GM21390 (cell line): ENCODE measurements around the gene UBE2E2.
A peak's percentile ranks its signal among the peaks of the same experiment; 100 is the strongest.
"Not testable (repeated sequence)": the region's sequence is repeated elsewhere in the genome, so short reads cannot be mapped to it uniquely, and the experiment has no call there.

ENCODE experiments used
- ATAC-seq: cut with Tn5 transposase; IDR thresholded peaks from one replicate; pipeline ENCODE4 v1.9.1; 2021; ENCODE audit not compliant: unreplicated experiment

UBE2E2 gene

GRCh38 chr3:23202921-23203707, at the start of gene UBE2E2:
Gene UBE2E2 (plus strand): TSS chr3:23203327.
- ATAC-seq: peak; percentile 65

GRCh38 chr3:23153436-23153835, 49.7 kb upstream of the UBE2E2 start:
- no peak for ATAC-seq

GRCh38 chr3:23157331-23157730, 45.8 kb upstream of the UBE2E2 start:
- ATAC-seq: no peak

- ATAC-seq: no peak
These were observed 43.2 kb upstream of the UBE2E2 start for GRCh38 chr3:23159929-23160328.

- ATAC-seq: no peak
These were observed 41.8 kb upstream of the UBE2E2 start for GRCh38 chr3:23161308-23161707.

- peak; percentile 57 for ATAC-seq
These were observed 41.1 kb upstream of the UBE2E2 start for GRCh38 chr3:23161896-23162570.

- peak; percentile 54 for ATAC-seq
These were observed 40.2 kb upstream of the UBE2E2 start for GRCh38 chr3:23162934-23163333.

- no peak for ATAC-seq
These were observed 38.4 kb upstream of the UBE2E2 start for GRCh38 chr3:23164746-23165145.

GRCh38 chr3:23165571-23165970, 37.6 kb upstream of the UBE2E2 start:
- no peak for ATAC-seq

- ATAC-seq: no peak
These were observed 36.9 kb upstream of the UBE2E2 start for GRCh38 chr3:23166276-23166675.

GRCh38 chr3:23166845-23167244, 36.3 kb upstream of the UBE2E2 start:
- ATAC-seq: no peak

- no peak for ATAC-seq
These were observed 33.6 kb upstream of the UBE2E2 start for GRCh38 chr3:23169551-23169950.

GRCh38 chr3:23170291-23170690, 32.8 kb upstream of the UBE2E2 start:
- no peak for ATAC-seq

GRCh38 chr3:23172059-23172458, 31.1 kb upstream of the UBE2E2 start:
- no peak for ATAC-seq

- ATAC-seq: no peak
These were observed 28.6 kb upstream of the UBE2E2 start for GRCh38 chr3:23174426-23175039.

GRCh38 chr3:23175341-23176083, 27.6 kb upstream of the UBE2E2 start:
- ATAC-seq: peak; percentile 51

- not testable (repeated sequence) for ATAC-seq
These were observed 26.3 kb upstream of the UBE2E2 start for GRCh38 chr3:23176839-23177238.

GRCh38 chr3:23182996-23183513, 20.1 kb upstream of the UBE2E2 start:
- ATAC-seq: no peak

- no peak for ATAC-seq
These were observed 19.4 kb upstream of the UBE2E2 start for GRCh38 chr3:23183731-23184130.

GRCh38 chr3:23185861-23186260, 17.3 kb upstream of the UBE2E2 start:
- ATAC-seq: no peak

GRCh38 chr3:23189187-23189586, 13.9 kb upstream of the UBE2E2 start:
- no peak for ATAC-seq
